H1 (cell line): Measurements from ENCODE around the gene RCSD1. TPM values are rescaled to one million over a fixed set of nuclear protein-coding genes. Genes with fewer than 3 reads are reported as not detected.

Experiments used
- CTCF ChIA-PET: fragments of 300-600 bp; sonication (Branson Sonifier 250); formaldehyde crosslinking; loops from one replicate; lab custom pipeline; 2021; ENCODE audit not compliant: partially characterized antibody; lab: Charles Lee
- POLR2A ChIA-PET: fragments of 300-600 bp; sonication (Branson Sonifier 250); formaldehyde crosslinking; loops from one replicate; lab custom pipeline; 2021; ENCODE audit warnings: inconsistent platforms; ENCODE audit not compliant: partially characterized antibody; lab: Charles Lee
- DNase-seq, 2 experiments: peaks; one replicate each; pipeline versions ENCODE4 v3.0.0 to v3.0.0-alpha.2; 2010 to 2022; ENCODE audit warnings: low spot score in 2 of 2, low read depth in 1 of 2, mixed read lengths in 1 of 2
- FAIRE-seq: peaks from 2 replicates; lab custom pipeline; 2011; peaks lifted over from hg19 to GRCh38; lab: Jason Lieb, UNC
- H2AFZ ChIP-seq: 2 replicates; pipeline ENCODE4 v1.8.1; 2012; ENCODE audit warnings: low read length, inconsistent platforms
- H2AK5ac ChIP-seq: 2 replicates; pipeline ENCODE4 v1.6.1; 2013; ENCODE audit warnings: low read depth, low read length
- H2BK120ac ChIP-seq: replicated peaks from 2 replicates; pipeline ENCODE3; 2013; ENCODE audit warnings: low read depth, low read length, inconsistent platforms
- H2BK12ac ChIP-seq: 2 replicates; pipeline ENCODE4 v1.6.1; 2013; ENCODE audit warnings: low read depth, low read length
- H2BK15ac ChIP-seq: 2 replicates; pipeline ENCODE4 v1.6.1; 2013; ENCODE audit warnings: low read length
- H2BK20ac ChIP-seq: 2 replicates; pipeline ENCODE4 v1.6.1; 2013; ENCODE audit warnings: low read length
- H2BK5ac ChIP-seq: 2 replicates; pipeline ENCODE4 v1.6.1; 2013; ENCODE audit warnings: low read depth, low read length
- H3K14ac ChIP-seq: 2 replicates; pipeline ENCODE4 v1.6.1; 2013; ENCODE audit warnings: inconsistent platforms; ENCODE audit not compliant: insufficient read length
- H3K18ac ChIP-seq: 2 replicates; pipeline ENCODE4 v1.6.1; 2013; ENCODE audit warnings: low read length; ENCODE audit errors: extremely low read depth
- H3K23ac ChIP-seq: 2 replicates; pipeline ENCODE4 v1.6.1; 2013; ENCODE audit warnings: inconsistent platforms; ENCODE audit not compliant: insufficient read length
- H3K23me2 ChIP-seq: 2 replicates; pipeline ENCODE4 v1.6.1; 2013; ENCODE audit warnings: low read depth, low read length
- H3K27ac ChIP-seq: 2 replicates; pipeline ENCODE4 v1.6.1; 2011; ENCODE audit warnings: low read depth, low read length, inconsistent platforms
- H3K27me3 ChIP-seq, 4 experiments: replicated peaks in 1 of 4; 1 replicate in 1 of 4; 2 replicates in 3 of 4; pipeline versions ENCODE4 v1.6.1 to v1.8.1; 2011 to 2013; ENCODE audit warnings: low read length in 3 of 4, mild to moderate bottlenecking in 3 of 4, inconsistent platforms in 2 of 4, mixed read lengths in 2 of 4, moderate library complexity in 1 of 4; ENCODE audit not compliant: control insufficient read depth in 3 of 4, insufficient read depth in 3 of 4; ENCODE audit errors: extremely low read depth in 1 of 4
- H3K36me3 ChIP-seq, 4 experiments: 2 replicates each; pipeline versions ENCODE4 v1.6.1 to v1.8.1; 2011 to 2013; ENCODE audit warnings: mild to moderate bottlenecking in 4 of 4, low read length in 3 of 4, moderate library complexity in 2 of 4, control low read depth in 1 of 4, inconsistent platforms in 1 of 4; ENCODE audit not compliant: insufficient read depth in 4 of 4, control insufficient read depth in 2 of 4
- H3K4ac ChIP-seq: replicated peaks from 2 replicates; pipeline ENCODE3; 2013; ENCODE audit warnings: low read length, low read depth, mixed read lengths, inconsistent platforms; ENCODE audit not compliant: insufficient read length
- H3K4me1 ChIP-seq, 4 experiments: replicated peaks in 1 of 4; 1 replicate in 1 of 4; 2 replicates in 3 of 4; pipeline versions ENCODE4 v1.6.1 to v1.8.1; 2011 to 2013; ENCODE audit warnings: low read length in 3 of 4, inconsistent platforms in 2 of 4, mixed read lengths in 1 of 4; ENCODE audit not compliant: insufficient read depth in 4 of 4, control insufficient read depth in 3 of 4
- H3K4me2 ChIP-seq, 2 experiments: 2 replicates each; pipeline versions ENCODE4 v1.6.1 to v1.8.1; 2011 to 2013; ENCODE audit warnings: low read depth in 2 of 2, low read length in 2 of 2, control low read depth in 1 of 2, inconsistent platforms in 1 of 2, mild to moderate bottlenecking in 1 of 2; ENCODE audit not compliant: insufficient read depth in 1 of 2
- H3K4me3 ChIP-seq, 4 experiments: fragments of 200-600, 300-600 bp in 1 of 4; sonication (generic), shearing (Covaris generic), sonication (Bioruptor Twin) in 1 of 4; 2 replicates each; pipeline versions ENCODE4 v1.5.1 to v1.8.1; 2011 to 2016; ENCODE audit warnings: low read length in 4 of 4, low read depth in 3 of 4, control low read depth in 2 of 4, inconsistent platforms in 2 of 4, mild to moderate bottlenecking in 2 of 4, mixed read lengths in 1 of 4, moderate library complexity in 1 of 4; ENCODE audit not compliant: insufficient read depth in 2 of 4; ENCODE audit errors: extremely low read depth in 1 of 4
- H3K56ac ChIP-seq: replicated peaks from 2 replicates; pipeline ENCODE3; 2013; ENCODE audit warnings: low read depth, mild to moderate bottlenecking, mixed read lengths, low read length, inconsistent platforms; ENCODE audit not compliant: insufficient read length
- H3K79me1 ChIP-seq: 2 replicates; pipeline ENCODE4 v1.6.1; 2013; ENCODE audit warnings: low read depth, low read length, control low read depth
- H3K79me2 ChIP-seq, 2 experiments: 2 replicates each; pipeline versions ENCODE4 v1.6.1 to v1.8.1; 2012 to 2013; ENCODE audit warnings: low read length in 2 of 2, mild to moderate bottlenecking in 2 of 2, inconsistent platforms in 1 of 2; ENCODE audit not compliant: insufficient read depth in 2 of 2, control insufficient read depth in 1 of 2
- H3K9ac ChIP-seq, 4 experiments: replicated peaks in 1 of 4; 1 replicate in 1 of 4; 2 replicates in 3 of 4; pipeline versions ENCODE4 v1.6.1 to v1.8.1; 2011 to 2013; ENCODE audit warnings: low read depth in 3 of 4, low read length in 3 of 4, control low read depth in 2 of 4, mild to moderate bottlenecking in 2 of 4, moderate library complexity in 2 of 4, inconsistent platforms in 1 of 4; ENCODE audit errors: extremely low read depth in 1 of 4
- H3K9me3 ChIP-seq, 2 experiments: 2 replicates each; pipeline versions ENCODE4 v1.6.1 to v1.8.1; 2012 to 2013; ENCODE audit warnings: mild to moderate bottlenecking in 2 of 2, moderate library complexity in 2 of 2, control low read depth in 1 of 2, inconsistent platforms in 1 of 2, low read depth in 1 of 2, low read length in 1 of 2, mixed read lengths in 1 of 2; ENCODE audit not compliant: insufficient read depth in 2 of 2
- H4K20me1 ChIP-seq, 2 experiments: replicated peaks in 1 of 2; 2 replicates each; pipeline versions ENCODE3 to v1.8.1; 2011 to 2013; ENCODE audit warnings: inconsistent platforms in 2 of 2, low read length in 2 of 2, mild to moderate bottlenecking in 1 of 2; ENCODE audit not compliant: insufficient read depth in 2 of 2, control insufficient read depth in 1 of 2
- H4K5ac ChIP-seq: 2 replicates; pipeline ENCODE4 v1.6.1; 2013; ENCODE audit warnings: low read length, low read depth, mixed read lengths, inconsistent platforms; ENCODE audit not compliant: insufficient read length
- H4K8ac ChIP-seq: 2 replicates; pipeline ENCODE4 v1.8.0; 2013; ENCODE audit warnings: mild to moderate bottlenecking, moderate library complexity, low read length, inconsistent platforms; ENCODE audit not compliant: insufficient read depth; ENCODE audit errors: extremely low read depth
- H4K91ac ChIP-seq: replicated peaks from 2 replicates; pipeline ENCODE3; 2013; ENCODE audit warnings: low read length, mixed read lengths, inconsistent platforms; ENCODE audit not compliant: insufficient read length
- BCL11A ChIP-seq, 2 experiments: IDR thresholded peaks; one replicate each; pipeline ENCODE4 v1.6.1; 2011; ENCODE audit warnings: low read depth in 2 of 2, low read length in 2 of 2, mild to moderate bottlenecking in 2 of 2
- BRCA1 ChIP-seq: IDR thresholded peaks from 2 replicates; pipeline ENCODE4 v1.6.1; 2012; ENCODE audit warnings: low read depth, low read length, improper control_type of control experiment
- CBX5 ChIP-seq: fragments of 300-800, 300-1000 bp; sonication (generic); IDR thresholded peaks from 2 replicates; pipeline ENCODE4 v1.7.1; 2016; ENCODE audit warnings: antibody characterized with exemption, low read length, low read depth
- CBX8 ChIP-seq: fragments of 300-800, 300-1000 bp; sonication (generic); IDR thresholded peaks from 2 replicates; pipeline ENCODE4 v1.7.1; 2016; ENCODE audit warnings: low read depth, low read length, borderline replicate concordance
- EGR1 ChIP-seq: IDR thresholded peaks from 2 replicates; pipeline ENCODE4 v1.6.1; 2011; ENCODE audit warnings: low read depth, low read length, borderline replicate concordance
- EZH2 ChIP-seq: fragments of 200-600 bp; sonication (generic); IDR thresholded peaks from 2 replicates; pipeline ENCODE4 v1.7.1; 2012; ENCODE audit warnings: low read depth, mild to moderate bottlenecking, moderate library complexity, low read length, inconsistent platforms; ENCODE audit not compliant: severe bottlenecking
- FOSL1 ChIP-seq: IDR thresholded peaks from 2 replicates; pipeline ENCODE4 v1.6.1; 2011; ENCODE audit warnings: mild to moderate bottlenecking, low read depth, low read length, moderate library complexity; ENCODE audit not compliant: insufficient read depth
- KDM4A ChIP-seq: IDR thresholded peaks from one replicate; pipeline ENCODE4 v1.7.1; 2012; ENCODE audit warnings: low read depth, mild to moderate bottlenecking, moderate library complexity, low read length, inconsistent platforms; ENCODE audit not compliant: severe bottlenecking
- RNF2 ChIP-seq: fragments of 200-900, 300-1000 bp; sonication (generic); IDR thresholded peaks from 2 replicates; pipeline ENCODE4 v1.7.1; 2016; ENCODE audit warnings: borderline replicate concordance, low read depth, mild to moderate bottlenecking, antibody characterized with exemption, low read length; ENCODE audit not compliant: poor library complexity, severe bottlenecking; ENCODE audit errors: missing control alignments
- SAP30 ChIP-seq: fragments of 300-600 bp; sonication (generic); IDR thresholded peaks from 2 replicates; pipeline ENCODE4 v1.7.1; 2012; ENCODE audit warnings: low read length, moderate library complexity, mild to moderate bottlenecking, inconsistent platforms; ENCODE audit not compliant: insufficient read depth, insufficient replicate concordance
- SIRT6 ChIP-seq: IDR thresholded peaks from one replicate; pipeline ENCODE4 v1.7.1; 2012; ENCODE audit warnings: low read length, inconsistent platforms
- SIX5 ChIP-seq: IDR thresholded peaks from 2 replicates; pipeline ENCODE4 v1.6.1; 2011; ENCODE audit warnings: mild to moderate bottlenecking, low read depth, low read length
- SRF ChIP-seq: IDR thresholded peaks from 2 replicates; pipeline ENCODE4 v1.6.1; 2011; ENCODE audit warnings: mild to moderate bottlenecking, low read depth, low read length, moderate library complexity
- WGBS, 2 experiments: shearing (Covaris generic) in 1 of 2; methylation state at CpG; one replicate each; pipeline versions ENCODE4 v1.1.6 to v1.1.7; 2013 to 2015; ENCODE audit warnings: low lambda C conversion rate in 2 of 2, mixed read lengths in 2 of 2, inconsistent platforms in 1 of 2, low coverage in 1 of 2, missing lambda C conversion rate in 1 of 2; ENCODE audit not compliant: insufficient replicate concordance in 2 of 2, insufficient coverage in 1 of 2, insufficient read length in 1 of 2; ENCODE audit errors: extremely low coverage in 1 of 2, missing lambda C conversion rate in 1 of 2; 5-methylcytosine and 5-hydroxymethylcytosine counted together
- polyA plus RNA-seq, 7 experiments: library from polyadenylated mRNA; depleted of rRNA in 3 of 7; stranded (reverse) in 5 of 7; unstranded in 2 of 7; fragments of >200 nt in 5 of 7; fragments of 200-250 nt in 2 of 7; gene quantifications; 1 replicate in 5 of 7; 2 replicates in 1 of 7; 4 replicates in 1 of 7; pipeline versions ENCODE4 v1.2.1 to v1.2.3, GENCODE V29; 2011 to 2013; ENCODE audit warnings: missing spikeins in 2 of 7, mixed read lengths in 2 of 7
- total RNA-seq: library from RNA; stranded (reverse); fragmentation: NEBNext Ultra II Directional; extraction: Animal tissue kit (Norgen Biotek cat#: 25700); gene quantifications from 2 replicates; pipeline ENCODE4 v1.2.1, GENCODE V29; 2021

Gene RCSD1
- total and polyA plus RNA-seq, 2 of the 8 experiments (the other 6 are each of a cell fraction or from before 2014, with no cell fraction given), result 0.47 to 0.69 TPM

- no peak overlapping the region for H4K8ac ChIP-seq
- H3K23ac ChIP-seq, result no peak overlapping the region
- no peak overlapping the region for H3K4ac ChIP-seq
- POLR2A ChIA-PET, result interaction anchor here (2.0 kb wide), 1 partner anchor 17 kb away, joined by 7 read pairs; no protein-coding TSS in a partner anchor
- peaks cover 5 to 32% (median 25%) of the 10 kb centered on the region in 4 experiments for H3K27me3 ChIP-seq
- no peak overlapping the region for H2AK5ac ChIP-seq
- no peak overlapping the region for H2BK120ac ChIP-seq
- no peak for FAIRE-seq
- no peak overlapping the region for H3K9ac ChIP-seq
- 0 out of 8 replicates have a peak overlapping the region, but pooled peaks of 1 of the 4 experiments have one; percentile 33 for H3K4me3 ChIP-seq
- H2BK12ac ChIP-seq, result no peak overlapping the region
- TF ChIP-seq CBX8, result no peak
- no peak for TF ChIP-seq BRCA1
- TF ChIP-seq EZH2, result no peak
- TF ChIP-seq RNF2, result no peak
- TF ChIP-seq SRF, result no peak
- TF ChIP-seq EGR1, result no peak
- TF ChIP-seq KDM4A, result no peak
- no peak for TF ChIP-seq CBX5
- no peak for TF ChIP-seq SIX5
- TF ChIP-seq BCL11A (IDR thresholded peaks at IDR 0.05; ENCODE audit: low read depth in 2 of 2, low read length in 2 of 2), result no peak
- TF ChIP-seq SIRT6, result no peak
- no peak for TF ChIP-seq FOSL1
- no peak for TF ChIP-seq SAP30
- TF ChIP-seq, all 59 proteins: peak for 0
- Histone ChIP-seq H3K4me1 (peaks cover 0 to 5% (median 5%) of the 10 kb centered on the region in 4 experiments; a peak in 6 of 7 replicates), H3K4me2 (peak overlapping the region; percentile 48 to 70; a peak in 2 of 4 replicates), H3K23me2 (peaks cover 2% of the 10 kb centered on the region; the same call in 1 of the 2 replicates), H3K27ac (no peak overlapping the region), H2AFZ (0 out of 2 replicates have a peak overlapping the region, but pooled peaks have one; percentile 36), H4K91ac (no peak overlapping the region), H3K56ac (no peak overlapping the region), H3K18ac (no peak overlapping the region), H3K79me1 (no peaks in the 10 kb centered on the region), H3K14ac (no peak overlapping the region), H3K9me3 (no peaks in the 10 kb centered on the region), H3K79me2 (no peaks in the 10 kb centered on the region), H2BK20ac (no peak overlapping the region; the same call in 1 of the 2 replicates), H4K20me1 (no peaks in the 10 kb centered on the region), H3K36me3 (no peaks in the 10 kb centered on the region), H2BK5ac (no peak overlapping the region), H2BK15ac (no peak overlapping the region), H4K5ac (no peak overlapping the region)
- CTCF ChIA-PET, result interaction anchor here (0.7 to 3.3 kb wide), 6 partner anchors 14 to 80 kb away, joined by 3 to 13 read pairs (median 3); no protein-coding TSS in a partner anchor
- DNase-seq, result no peak
- WGBS, 2 experiments, result 75% methylated on average over 3 of the region's 3 CpGs; no CpG with 5 or more reads in 1 of the 2 experiments
These were observed 5.9 kb downstream of the RCSD1 start for GRCh38 chr1:167635941-167636340.
